ENCODE data around the gene FGD3. TPM values are rescaled to one million over a fixed set of nuclear protein-coding genes. Genes with fewer than 3 reads are reported as not detected.

FGD3 gene
- total and polyA plus RNA-seq, 2 of the 8 experiments (the other 6 are each of a cell fraction or from before 2014, with no cell fraction given): 1.4 to 1.9 TPM

DNA sequence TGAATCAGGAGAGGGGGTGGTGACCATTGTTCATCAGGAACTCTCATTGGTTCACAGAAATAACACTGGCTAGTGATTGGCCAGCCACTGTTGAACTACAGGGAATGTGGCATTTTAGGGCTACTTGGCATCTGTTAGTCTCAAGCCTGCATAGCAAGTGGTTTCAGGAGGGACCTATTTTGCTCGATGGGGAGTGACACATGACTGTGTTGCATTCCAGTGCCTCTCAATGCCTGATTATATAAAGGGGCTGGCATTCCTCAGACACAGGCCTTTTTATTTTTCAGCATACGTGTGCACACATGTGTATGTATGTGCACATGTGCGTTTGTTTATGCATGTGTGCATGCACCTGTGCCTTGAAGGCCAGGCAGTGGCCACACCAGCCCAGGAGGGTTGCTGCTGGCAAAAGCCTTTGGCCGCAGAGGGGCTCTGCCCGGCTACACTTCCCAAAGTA, 23.2 kb downstream of the FGD3 start (continued):
- TF ChIP-seq, protein P1, sequence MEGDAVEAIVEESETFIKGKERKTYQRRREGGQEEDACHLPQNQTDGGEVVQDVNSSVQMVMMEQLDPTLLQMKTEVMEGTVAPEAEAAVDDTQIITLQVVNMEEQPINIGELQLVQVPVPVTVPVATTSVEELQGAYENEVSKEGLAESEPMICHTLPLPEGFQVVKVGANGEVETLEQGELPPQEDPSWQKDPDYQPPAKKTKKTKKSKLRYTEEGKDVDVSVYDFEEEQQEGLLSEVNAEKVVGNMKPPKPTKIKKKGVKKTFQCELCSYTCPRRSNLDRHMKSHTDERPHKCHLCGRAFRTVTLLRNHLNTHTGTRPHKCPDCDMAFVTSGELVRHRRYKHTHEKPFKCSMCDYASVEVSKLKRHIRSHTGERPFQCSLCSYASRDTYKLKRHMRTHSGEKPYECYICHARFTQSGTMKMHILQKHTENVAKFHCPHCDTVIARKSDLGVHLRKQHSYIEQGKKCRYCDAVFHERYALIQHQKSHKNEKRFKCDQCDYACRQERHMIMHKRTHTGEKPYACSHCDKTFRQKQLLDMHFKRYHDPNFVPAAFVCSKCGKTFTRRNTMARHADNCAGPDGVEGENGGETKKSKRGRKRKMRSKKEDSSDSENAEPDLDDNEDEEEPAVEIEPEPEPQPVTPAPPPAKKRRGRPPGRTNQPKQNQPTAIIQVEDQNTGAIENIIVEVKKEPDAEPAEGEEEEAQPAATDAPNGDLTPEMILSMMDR (IDR thresholded peaks at IDR 0.05; ENCODE audit: control extremely low read depth in 1 of 3, insufficient read depth in 1 of 3, low read depth in 1 of 3, low read length in 3 of 3): no peak
- TF ChIP-seq BCL11A (IDR thresholded peaks at IDR 0.05; ENCODE audit: low read depth in 2 of 2, low read length in 2 of 2) (no peak), BACH1 (IDR thresholded peaks at IDR 0.05; ENCODE audit: low read length) (no peak), KDM4A (IDR thresholded peaks at IDR 0.05; ENCODE audit: low read depth, low read length, severe bottlenecking) (no peak), GTF2F1 (IDR thresholded peaks at IDR 0.05; ENCODE audit: borderline replicate concordance, low read depth, low read length) (no peak), SIN3A (conservative IDR thresholded peaks at IDR 0.05 in 1 of 2, IDR thresholded peaks at IDR 0.05 in 1 of 2; ENCODE audit: low read depth in 1 of 2, low read length in 2 of 2) (no peak), JUN (IDR thresholded peaks at IDR 0.05; ENCODE audit: low read depth, low read length) (no peak), TCF12 (IDR thresholded peaks at IDR 0.05; ENCODE audit: low read depth, low read length) (0 out of 2 replicates have a peak, but pooled peaks have one; percentile 19), TEAD4 (IDR thresholded peaks at IDR 0.05; ENCODE audit: low read depth, low read length) (peak; percentile 92), CREB1 (IDR thresholded peaks at IDR 0.05) (no peak), EZH2 (IDR thresholded peaks at IDR 0.05; ENCODE audit: low read depth, low read length, severe bottlenecking) (no peak), SP2 (IDR thresholded peaks at IDR 0.05; ENCODE audit: low read length) (peak; percentile 7; the same call in 1 of the 2 replicates), HDAC2 (IDR thresholded peaks at IDR 0.05; ENCODE audit: borderline replicate concordance in 1 of 2, low read depth in 2 of 2, low read length in 2 of 2) (no peak), TBP (IDR thresholded peaks at IDR 0.05; ENCODE audit: low read depth, low read length) (peak; percentile 12; the same call in 1 of the 2 replicates), RXRA (IDR thresholded peaks at IDR 0.05; ENCODE audit: insufficient read depth, low read depth, low read length) (no peak), CTBP2 (IDR thresholded peaks at IDR 0.05; ENCODE audit: borderline replicate concordance, insufficient read depth, insufficient read length, low read length) (no peak), RAD21 (IDR thresholded peaks at IDR 0.05 in 1 of 2, conservative IDR thresholded peaks at IDR 0.05 in 1 of 2; ENCODE audit: low read depth in 2 of 2, low read length in 2 of 2) (no peak)
- TF ChIP-seq, protein P2, sequence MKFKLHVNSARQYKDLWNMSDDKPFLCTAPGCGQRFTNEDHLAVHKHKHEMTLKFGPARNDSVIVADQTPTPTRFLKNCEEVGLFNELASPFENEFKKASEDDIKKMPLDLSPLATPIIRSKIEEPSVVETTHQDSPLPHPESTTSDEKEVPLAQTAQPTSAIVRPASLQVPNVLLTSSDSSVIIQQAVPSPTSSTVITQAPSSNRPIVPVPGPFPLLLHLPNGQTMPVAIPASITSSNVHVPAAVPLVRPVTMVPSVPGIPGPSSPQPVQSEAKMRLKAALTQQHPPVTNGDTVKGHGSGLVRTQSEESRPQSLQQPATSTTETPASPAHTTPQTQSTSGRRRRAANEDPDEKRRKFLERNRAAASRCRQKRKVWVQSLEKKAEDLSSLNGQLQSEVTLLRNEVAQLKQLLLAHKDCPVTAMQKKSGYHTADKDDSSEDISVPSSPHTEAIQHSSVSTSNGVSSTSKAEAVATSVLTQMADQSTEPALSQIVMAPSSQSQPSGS (IDR thresholded peaks at IDR 0.05; ENCODE audit: low read length): no peak
- TF ChIP-seq, protein P3, sequence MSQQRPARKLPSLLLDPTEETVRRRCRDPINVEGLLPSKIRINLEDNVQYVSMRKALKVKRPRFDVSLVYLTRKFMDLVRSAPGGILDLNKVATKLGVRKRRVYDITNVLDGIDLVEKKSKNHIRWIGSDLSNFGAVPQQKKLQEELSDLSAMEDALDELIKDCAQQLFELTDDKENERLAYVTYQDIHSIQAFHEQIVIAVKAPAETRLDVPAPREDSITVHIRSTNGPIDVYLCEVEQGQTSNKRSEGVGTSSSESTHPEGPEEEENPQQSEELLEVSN (IDR thresholded peaks at IDR 0.05): peak; percentile 64

All from H1 (cell line).